Measurements from ENCODE around the gene CTIF. TPM values are rescaled to one million over a fixed set of nuclear protein-coding genes. Genes with fewer than 3 reads are reported as not detected.

The CTIF gene
- total RNA-seq, 1 donor from 2014 or later = 19.5 TPM

DNA sequence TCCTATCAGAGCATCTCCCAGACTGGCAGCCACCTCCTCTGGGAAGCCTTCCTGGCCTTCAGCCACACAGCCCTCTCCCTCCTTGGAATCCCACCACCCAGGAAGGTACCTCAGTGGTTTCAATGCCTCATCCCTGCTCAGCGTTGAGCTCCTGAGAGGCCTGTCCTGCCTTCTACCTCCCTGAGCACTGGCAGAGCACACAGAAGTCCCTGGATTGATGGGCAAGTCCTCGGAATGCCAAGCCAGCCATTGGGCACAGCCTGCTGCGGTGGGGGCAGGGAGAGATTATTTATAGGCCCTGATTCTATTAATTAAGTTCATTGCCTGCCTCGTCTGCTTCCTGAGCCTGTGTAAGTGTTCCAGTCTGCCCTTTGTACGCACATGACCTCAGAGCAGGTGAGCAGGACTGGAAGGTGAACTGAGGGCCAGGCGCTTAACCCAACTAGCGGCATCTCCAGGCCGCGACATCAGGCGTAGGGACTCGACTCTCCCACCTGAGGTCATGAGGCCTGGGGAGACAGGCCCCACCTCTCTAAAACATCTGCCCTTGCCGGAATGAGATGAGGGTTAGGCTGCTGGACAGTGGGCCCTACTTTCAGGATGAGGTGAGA lies 348.6 kb downstream of the CTIF start:
- no peak for DNase-seq

GRCh38 chr18:48887905-48888772 lies 349.3 kb downstream of the CTIF start:
- no peak for DNase-seq

DNA sequence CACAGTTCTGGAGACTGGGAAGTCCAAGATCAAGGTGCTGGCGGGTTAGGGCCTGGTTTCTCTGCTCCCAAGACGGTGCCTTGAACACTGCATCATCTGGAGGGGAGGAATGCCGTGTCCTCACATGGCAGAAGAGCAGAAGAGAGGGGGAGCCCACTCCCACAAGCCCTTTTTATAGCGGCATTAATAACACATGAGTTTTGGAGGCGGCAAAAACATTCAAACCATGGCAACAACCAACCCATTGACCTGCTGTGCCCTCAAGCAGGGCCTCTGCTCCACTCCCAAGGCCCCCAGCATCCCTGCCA lies 349.9 kb downstream of the CTIF start:
- DNase-seq = no peak

GRCh38 chr18:48889115-48889941 lies 350.5 kb downstream of the CTIF start:
- no peak for DNase-seq

- no peak for DNase-seq
These were observed 351.3 kb downstream of the CTIF start for GRCh38 chr18:48889981-48890762.

DNA sequence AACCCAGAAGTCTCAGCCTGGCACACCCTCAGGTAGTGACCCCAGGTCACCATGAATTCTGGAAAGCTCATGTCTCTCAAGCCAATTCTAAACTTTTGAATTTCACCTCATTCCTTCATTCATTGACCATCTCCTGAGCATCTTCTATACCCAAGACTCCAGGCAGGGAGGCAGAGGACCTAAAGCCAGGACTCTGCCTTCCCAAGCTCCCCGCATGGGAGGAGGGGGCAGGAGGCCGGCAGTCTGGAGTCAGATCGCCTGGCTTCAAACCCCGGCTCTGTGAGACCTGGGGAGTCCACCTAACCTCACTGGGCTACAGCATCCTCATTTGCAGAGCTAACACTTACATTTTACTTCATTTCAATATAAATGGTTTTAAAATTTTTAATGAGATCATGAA lies 352.9 kb downstream of the CTIF start:
- DNase-seq = no peak

DNA sequence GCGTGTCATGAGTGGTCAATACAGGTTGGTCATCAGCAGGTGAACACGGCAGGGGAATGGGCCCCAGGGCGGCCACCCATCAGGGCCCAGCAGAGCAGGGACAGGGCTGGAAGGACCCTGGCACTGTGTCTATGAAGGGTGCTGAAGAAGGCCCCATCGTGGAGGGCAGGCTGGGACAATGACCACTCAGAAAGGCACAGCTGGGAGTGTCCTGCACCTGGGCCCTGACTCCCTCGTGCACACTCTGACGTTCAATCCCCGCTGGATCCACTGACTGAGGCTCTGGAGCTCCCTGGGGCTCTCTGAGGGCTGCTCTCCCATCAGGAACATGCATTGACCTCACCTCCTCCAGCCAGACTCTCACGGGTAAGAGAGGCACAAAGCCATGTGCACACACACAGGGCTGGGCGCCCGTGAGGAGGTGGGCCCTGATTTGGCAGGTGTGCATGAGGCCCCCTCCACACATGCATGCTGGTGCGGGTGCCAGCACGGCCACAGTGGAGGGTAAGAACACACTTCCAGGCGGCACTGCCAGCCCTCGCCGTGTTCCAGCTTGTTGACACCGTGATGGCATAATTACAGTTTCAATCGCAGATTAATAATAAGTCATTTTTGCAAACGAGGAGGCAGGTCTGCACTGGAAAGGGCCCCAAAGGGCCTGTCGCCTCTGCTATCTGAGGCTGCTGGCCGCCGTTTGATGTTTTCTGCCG lies 353.5 kb downstream of the CTIF start:
- no peak for DNase-seq

- DNase-seq = no peak
These were observed 354.3 kb downstream of the CTIF start for GRCh38 chr18:48893061-48893607.

DNA sequence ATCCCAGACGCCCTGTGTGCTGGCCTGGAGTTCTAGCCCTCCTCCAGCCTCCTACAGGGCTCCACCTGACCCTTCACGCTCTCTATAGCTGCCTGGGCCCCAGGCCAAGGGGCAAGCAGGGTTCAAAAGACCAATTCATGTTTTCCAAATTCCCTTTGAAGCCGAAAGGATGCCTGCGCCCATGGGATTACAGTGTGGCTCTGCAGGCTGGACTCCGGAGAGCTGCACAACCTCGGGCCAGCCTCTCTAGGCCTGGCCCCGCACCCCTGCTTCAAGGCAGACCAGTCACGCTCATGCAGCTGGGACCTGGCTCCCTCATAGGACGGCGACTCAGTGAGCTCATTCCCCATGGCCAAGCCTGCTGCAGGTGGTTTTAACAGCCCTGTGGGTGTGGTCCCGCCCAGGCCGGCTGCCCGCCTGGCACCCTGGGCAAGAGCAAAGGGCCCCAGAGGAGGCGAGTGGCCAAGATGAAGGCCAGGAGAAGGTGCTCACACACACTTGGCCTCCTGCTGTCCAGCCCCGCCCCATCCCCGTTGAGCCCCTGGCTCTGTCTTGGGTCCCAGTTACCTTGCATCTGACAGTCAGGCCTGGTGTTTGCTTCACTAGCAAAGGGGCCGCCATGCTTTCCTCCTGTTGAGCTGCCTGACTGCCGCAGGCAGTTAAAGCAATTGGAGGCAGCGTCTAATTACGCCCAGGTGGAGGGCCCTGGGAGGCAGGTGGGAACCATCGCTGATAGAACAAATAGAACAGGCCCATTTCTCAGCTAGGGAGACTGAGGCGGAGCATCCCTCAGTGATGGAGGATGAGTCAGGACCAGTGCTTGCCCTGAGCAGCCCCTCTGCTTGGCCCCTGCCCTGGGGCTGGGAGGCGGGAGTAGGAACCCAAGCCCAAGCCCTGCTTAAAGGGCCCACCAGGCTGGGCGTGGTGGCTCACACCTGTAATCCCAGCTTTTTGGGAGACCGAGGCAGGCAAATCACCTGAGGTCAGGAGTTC lies 355.1 kb downstream of the CTIF start:
- no peak for DNase-seq

GRCh38 chr18:48894799-48895346 lies 356.0 kb downstream of the CTIF start:
- no peak for DNase-seq

DNA sequence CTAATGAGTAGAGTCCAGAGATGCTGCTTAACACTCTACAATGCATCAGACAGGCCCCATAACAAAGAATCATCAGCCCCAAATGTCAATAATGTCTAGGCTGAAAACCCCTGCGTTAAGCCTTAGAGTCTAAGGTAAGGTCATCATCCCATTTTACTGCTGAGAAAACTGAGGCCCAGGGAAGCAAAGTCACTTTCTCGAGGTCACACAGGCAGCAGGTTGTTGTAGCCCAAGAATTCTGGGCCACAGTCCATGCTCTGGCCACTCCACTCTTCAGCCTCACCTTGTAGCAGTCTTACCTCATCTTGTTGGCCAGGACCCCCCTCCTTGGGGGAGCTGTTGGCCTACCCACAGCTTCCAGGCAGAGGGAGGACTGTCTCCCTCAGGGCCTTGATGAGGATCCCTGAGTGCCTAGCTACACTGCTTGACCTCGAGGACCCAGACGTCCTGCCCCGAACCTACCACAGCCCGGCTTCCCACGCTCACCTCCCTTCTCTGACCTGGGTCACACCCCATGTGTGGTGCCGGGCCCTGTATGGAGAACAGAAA lies 357.6 kb downstream of the CTIF start:
- DNase-seq = no peak

DNA sequence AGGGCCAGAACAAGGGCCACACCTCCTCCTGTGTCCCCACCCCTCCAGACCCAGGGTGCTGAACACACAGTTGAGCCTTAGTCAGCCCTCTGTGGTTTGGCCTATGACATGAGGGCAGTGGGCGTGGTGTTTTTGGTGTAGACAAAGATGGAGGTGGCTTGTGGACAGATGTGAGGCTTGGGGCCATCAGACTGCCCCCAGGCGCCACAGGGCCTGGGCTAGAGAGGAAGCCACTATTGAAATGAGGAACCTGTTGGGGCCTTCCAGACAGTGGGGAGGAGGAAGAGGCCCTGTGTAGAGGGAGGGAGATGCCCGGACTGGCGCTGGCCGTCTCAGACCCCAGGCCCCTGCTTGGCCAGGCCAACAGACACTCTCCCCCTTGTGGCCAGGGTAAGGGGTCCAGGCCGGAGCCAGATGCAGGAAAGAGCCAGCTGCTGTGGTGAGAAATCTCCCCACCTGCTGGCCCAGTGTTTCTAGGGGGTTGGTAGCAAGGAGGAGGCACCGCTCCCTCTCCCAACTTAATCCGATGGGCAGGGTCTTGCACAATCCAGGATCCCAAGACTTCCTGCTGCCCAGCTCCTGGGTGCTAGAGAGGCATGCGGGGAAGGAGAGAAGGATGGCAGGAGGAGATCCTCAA lies 358.2 kb downstream of the CTIF start:
- DNase-seq = no peak

- DNase-seq = no peak
These were observed 358.7 kb downstream of the CTIF start for GRCh38 chr18:48897531-48897930.

- no peak for DNase-seq
These were observed 359.7 kb downstream of the CTIF start for GRCh38 chr18:48898521-48898920.

DNA sequence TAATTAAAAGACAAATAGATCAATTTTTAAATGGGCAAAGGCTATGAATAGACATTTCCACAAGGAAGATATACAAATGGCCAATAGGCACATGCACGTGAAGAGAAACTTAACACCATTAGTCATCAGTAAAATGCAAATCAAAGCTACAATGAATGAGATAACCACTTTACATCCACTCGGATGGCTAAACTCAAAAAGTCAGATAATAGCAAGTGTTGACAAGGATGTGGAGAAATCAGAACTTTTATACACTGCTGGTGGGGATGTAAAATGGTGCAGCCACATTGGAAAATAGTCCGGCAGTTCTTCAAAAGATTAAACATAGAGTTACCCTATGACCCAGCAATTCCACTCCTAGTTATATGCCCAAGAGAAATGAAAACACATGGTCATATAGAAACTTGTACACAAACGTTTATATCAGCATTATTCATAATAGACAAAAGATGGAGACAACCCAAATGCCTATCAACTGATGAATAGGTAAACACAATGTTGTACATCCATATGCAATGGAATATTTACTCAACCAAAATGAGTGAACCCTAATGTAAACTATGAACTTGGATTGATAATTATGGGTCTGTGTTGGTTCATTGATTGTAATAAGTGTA lies 360.8 kb downstream of the CTIF start:
- DNase-seq = no peak

DNA sequence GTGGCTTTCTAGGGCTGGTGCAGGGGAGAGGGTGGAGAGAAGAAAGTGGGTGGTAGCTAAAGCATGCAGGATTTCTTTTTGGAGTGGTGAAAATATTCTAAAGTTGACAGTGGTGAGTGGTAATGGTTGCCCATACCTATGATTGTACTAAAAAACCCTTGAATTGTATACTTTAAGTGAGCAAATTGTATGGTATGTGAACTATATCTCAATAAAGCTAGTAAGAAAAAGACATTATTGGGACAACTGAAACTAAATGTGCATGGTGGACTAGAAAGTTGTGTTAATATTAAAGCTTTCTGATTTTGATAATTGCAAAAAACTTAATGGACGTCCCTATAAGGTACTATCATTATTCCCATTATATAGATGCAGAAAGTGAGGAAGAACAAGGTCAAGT lies 361.6 kb downstream of the CTIF start:
- DNase-seq = no peak

DNA sequence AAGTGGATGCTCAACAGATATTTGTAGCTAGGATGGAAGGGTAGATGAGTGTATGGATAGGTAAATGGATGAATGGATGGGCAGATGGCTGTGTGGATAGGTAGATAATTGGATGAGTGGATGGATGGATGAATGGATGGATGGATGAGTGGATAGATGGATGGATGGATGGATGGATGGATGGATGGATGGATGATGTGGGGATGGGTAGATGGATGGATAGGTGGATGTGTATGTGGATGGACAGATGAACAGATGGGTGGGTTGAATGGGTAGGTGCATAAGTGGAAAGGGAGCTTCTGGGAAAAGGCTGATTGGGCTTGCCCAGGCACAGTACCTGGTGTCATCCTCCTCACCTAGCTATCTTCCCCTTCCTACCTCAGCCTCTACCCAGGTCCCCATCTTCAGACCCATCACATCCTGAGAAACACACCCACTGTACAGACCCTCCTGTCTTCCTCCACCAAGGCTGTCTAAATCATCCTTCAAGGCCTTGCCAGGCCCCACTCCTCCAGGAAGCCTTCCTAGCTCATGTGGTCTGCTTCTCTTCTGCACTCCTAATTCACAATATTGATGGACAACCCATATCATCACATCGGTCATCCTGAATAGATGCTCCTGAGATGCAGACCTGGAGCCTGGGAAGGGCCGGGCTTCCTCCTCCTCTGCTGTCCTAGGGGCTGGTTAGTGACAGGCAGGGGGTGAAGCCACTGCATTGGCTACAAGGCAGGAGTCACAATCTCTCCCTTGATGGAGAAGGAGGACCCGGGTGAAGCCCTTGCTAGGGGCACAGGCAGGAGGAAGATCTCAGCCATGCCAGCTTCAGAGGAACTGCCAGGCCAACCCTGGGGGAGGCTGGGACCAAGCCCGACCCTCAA lies 362.6 kb downstream of the CTIF start:
- no peak for DNase-seq

Data from skin of body (tissue), 2 donors.